GM12865 (cell line): Measurements from ENCODE around the gene MB21D2.
A peak's percentile ranks its signal among the peaks of the same experiment; 100 is the strongest.

Experiments
- DNase-seq: peaks from one replicate; pipeline ENCODE4 v3.0.0; 2010; ENCODE audit warnings: low read depth
- H3K4me3 ChIP-seq: 2 replicates; pipeline ENCODE4 v1.5.1; 2011; ENCODE audit warnings: mild to moderate bottlenecking, low read depth, low read length, control low read depth
- TF ChIP-seq, protein P1 (sequence below): IDR thresholded peaks from 2 replicates; pipeline ENCODE4 v1.5.1; 2011; ENCODE audit warnings: low read length, control low read depth, low read depth, inconsistent platforms; ENCODE audit not compliant: insufficient read depth; ENCODE audit errors: missing control alignments

MB21D2 gene

GRCh38 chr3:192812743-192813383 is 104.8 kb downstream of the MB21D2 start:
- H3K4me3 ChIP-seq, result no peak overlapping the region
- TF ChIP-seq, protein P1, sequence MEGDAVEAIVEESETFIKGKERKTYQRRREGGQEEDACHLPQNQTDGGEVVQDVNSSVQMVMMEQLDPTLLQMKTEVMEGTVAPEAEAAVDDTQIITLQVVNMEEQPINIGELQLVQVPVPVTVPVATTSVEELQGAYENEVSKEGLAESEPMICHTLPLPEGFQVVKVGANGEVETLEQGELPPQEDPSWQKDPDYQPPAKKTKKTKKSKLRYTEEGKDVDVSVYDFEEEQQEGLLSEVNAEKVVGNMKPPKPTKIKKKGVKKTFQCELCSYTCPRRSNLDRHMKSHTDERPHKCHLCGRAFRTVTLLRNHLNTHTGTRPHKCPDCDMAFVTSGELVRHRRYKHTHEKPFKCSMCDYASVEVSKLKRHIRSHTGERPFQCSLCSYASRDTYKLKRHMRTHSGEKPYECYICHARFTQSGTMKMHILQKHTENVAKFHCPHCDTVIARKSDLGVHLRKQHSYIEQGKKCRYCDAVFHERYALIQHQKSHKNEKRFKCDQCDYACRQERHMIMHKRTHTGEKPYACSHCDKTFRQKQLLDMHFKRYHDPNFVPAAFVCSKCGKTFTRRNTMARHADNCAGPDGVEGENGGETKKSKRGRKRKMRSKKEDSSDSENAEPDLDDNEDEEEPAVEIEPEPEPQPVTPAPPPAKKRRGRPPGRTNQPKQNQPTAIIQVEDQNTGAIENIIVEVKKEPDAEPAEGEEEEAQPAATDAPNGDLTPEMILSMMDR, result no peak
- DNase-seq, result peak; percentile 44

GRCh38 chr3:192805711-192806110 is 111.9 kb downstream of the MB21D2 start:
- no peak for DNase-seq
- H3K4me3 ChIP-seq, result no peak overlapping the region
- TF ChIP-seq, protein P1, result no peak

DNA sequence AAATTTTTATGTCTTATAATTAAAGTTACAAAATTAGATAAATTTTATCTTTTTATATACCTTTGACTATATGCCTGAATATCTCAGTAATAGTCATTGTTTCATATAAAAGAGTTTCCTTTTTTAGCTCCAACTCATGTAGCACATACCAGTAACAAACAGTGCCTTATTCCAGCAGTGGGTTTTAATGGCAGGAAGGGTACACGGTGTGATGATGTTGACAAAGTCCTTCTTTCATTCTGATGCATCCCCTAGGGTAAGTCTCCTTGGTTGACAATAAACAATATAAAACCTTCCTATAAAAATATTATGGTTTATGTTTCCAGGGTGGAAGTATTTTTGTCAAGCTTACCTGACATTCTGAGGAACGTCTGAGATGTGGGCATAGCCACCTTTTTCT is 113.2 kb downstream of the MB21D2 start:
- TF ChIP-seq, protein P1, result no peak
- DNase-seq, result no peak
- H3K4me3 ChIP-seq, result no peak overlapping the region

GRCh38 chr3:192802957-192803899 is 114.4 kb downstream of the MB21D2 start:
- TF ChIP-seq, protein P1, result peak; percentile 48
- no peak overlapping the region for H3K4me3 ChIP-seq
- peak; percentile 49 for DNase-seq

GRCh38 chr3:192801985-192802384 is 115.7 kb downstream of the MB21D2 start:
- DNase-seq, result no peak
- H3K4me3 ChIP-seq, result no peak overlapping the region
- TF ChIP-seq, protein P1, result no peak

- no peak overlapping the region for H3K4me3 ChIP-seq
- DNase-seq, result no peak
- TF ChIP-seq, protein P1, result no peak
These were observed 117.9 kb downstream of the MB21D2 start for GRCh38 chr3:192799721-192800120.
